Neural crest cell (in vitro differentiated cells): ENCODE results near the gene SLC2A6. TPM values are rescaled to one million over a fixed set of nuclear protein-coding genes. Genes with fewer than 3 reads are reported as not detected.

Experiments used
- DNase-seq: peaks from one replicate; pipeline ENCODE4 v3.0.0; 2021; ENCODE audit warnings: low read depth, mixed read lengths, low spot score
- H3K27ac Mint-ChIP-seq: one replicate; pipeline ENCODE4 v1.8.0; 2021; ENCODE audit warnings: mild to moderate bottlenecking, mixed read lengths; ENCODE audit not compliant: unreplicated experiment
- H3K27me3 Mint-ChIP-seq: 2 replicates; pipeline ENCODE4 v1.8.0; 2021; ENCODE audit warnings: low read depth, mild to moderate bottlenecking, mixed read lengths
- H3K36me3 Mint-ChIP-seq: 2 replicates; pipeline ENCODE4 v1.8.0; 2021; ENCODE audit warnings: low read depth, mild to moderate bottlenecking, mixed read lengths
- H3K4me1 Mint-ChIP-seq: 2 replicates; pipeline ENCODE4 v1.8.0; 2021; ENCODE audit warnings: mixed read lengths
- H3K4me3 Mint-ChIP-seq: one replicate; pipeline ENCODE4 v1.8.0; 2021; ENCODE audit warnings: mild to moderate bottlenecking, mixed read lengths
- H3K9me3 Mint-ChIP-seq: 2 replicates; pipeline ENCODE4 v1.8.0; 2021; ENCODE audit warnings: mixed read lengths
- CTCF ChIP-seq: fragments of 200-600 bp; sonication (generic); conservative IDR thresholded peaks from 2 replicates; pipeline ENCODE4 v1.5.0; 2021; ENCODE audit warnings: antibody characterized with exemption, mild to moderate bottlenecking
- total RNA-seq: library from RNA; stranded (reverse); gene quantifications from 2 replicates; pipeline ENCODE4 v1.2.1, GENCODE V29; 2021

Gene SLC2A6
- total RNA-seq, 1 donor from 2014 or later, result 29.0 TPM

- Mint-ChIP-seq H3K27ac (no peak overlapping the region), H3K27me3 (peaks cover 2% of the 10 kb centered on the region), H3K4me3 (no peak overlapping the region), H3K9me3 (no peaks in the 10 kb centered on the region), H3K4me1 (peaks cover 14% of the 10 kb centered on the region), H3K36me3 (no peaks in the 10 kb centered on the region)
- no peak for DNase-seq
- TF ChIP-seq CTCF, result no peak
These were observed 4.0 kb downstream of the SLC2A6 start for GRCh38 chr9:133474853-133475252.

- Mint-ChIP-seq H3K4me3 (peak overlapping the region; percentile 19), H3K9me3 (no peaks in the 10 kb centered on the region), H3K27ac (no peak overlapping the region), H3K36me3 (no peaks in the 10 kb centered on the region), H3K27me3 (peaks cover 2% of the 10 kb centered on the region), H3K4me1 (peaks cover 9% of the 10 kb centered on the region)
- no peak for TF ChIP-seq CTCF
- no peak for DNase-seq
These were observed 4.7 kb downstream of the SLC2A6 start for GRCh38 chr9:133474215-133474614.

- Mint-ChIP-seq H3K36me3 (no peaks in the 10 kb centered on the region), H3K4me1 (peaks cover 9% of the 10 kb centered on the region), H3K4me3 (peak overlapping the region; percentile 19), H3K9me3 (no peaks in the 10 kb centered on the region), H3K27me3 (peaks cover 2% of the 10 kb centered on the region), H3K27ac (no peak overlapping the region)
- no peak for DNase-seq
- no peak for TF ChIP-seq CTCF
These were observed 5.2 kb downstream of the SLC2A6 start for GRCh38 chr9:133473743-133474142.

- TF ChIP-seq CTCF, result no peak
- no peaks in the 10 kb centered on the region for H3K9me3 Mint-ChIP-seq
- no peaks in the 10 kb centered on the region for H3K36me3 Mint-ChIP-seq
- no peak for DNase-seq
- no peak overlapping the region for H3K27ac Mint-ChIP-seq
- no peak overlapping the region for H3K4me3 Mint-ChIP-seq
- H3K4me1 Mint-ChIP-seq, result peaks cover 5% of the 10 kb centered on the region
- peaks cover 2% of the 10 kb centered on the region for H3K27me3 Mint-ChIP-seq
These were observed 6.0 kb downstream of the SLC2A6 start for GRCh38 chr9:133472753-133473378.

- Mint-ChIP-seq H3K4me3 (no peak overlapping the region), H3K27ac (no peak overlapping the region), H3K27me3 (peaks cover 2% of the 10 kb centered on the region), H3K4me1 (no peaks in the 10 kb centered on the region), H3K36me3 (no peaks in the 10 kb centered on the region), H3K9me3 (no peaks in the 10 kb centered on the region)
- DNase-seq, result no peak
- TF ChIP-seq CTCF, result no peak
These were observed 6.6 kb downstream of the SLC2A6 start for GRCh38 chr9:133472277-133472645.
